ENCODE results near the gene KIF3B.
"Not testable (repeated sequence)": the region's sequence is repeated elsewhere in the genome, so short reads cannot be mapped to it uniquely, and the experiment has no call there.

KIF3B gene

GRCh38 chr20:32277361-32278198 is at the start of gene KIF3B:
Gene KIF3B, plus strand, starts transcription at chr20:32277651. Its CDS starts 32,127 bp downstream, at chr20:32309778.
- DNase-seq: peak; percentile 91

GRCh38 chr20:32227744-32228688 is 49.4 kb upstream of the KIF3B start:
- no peak for DNase-seq

DNA sequence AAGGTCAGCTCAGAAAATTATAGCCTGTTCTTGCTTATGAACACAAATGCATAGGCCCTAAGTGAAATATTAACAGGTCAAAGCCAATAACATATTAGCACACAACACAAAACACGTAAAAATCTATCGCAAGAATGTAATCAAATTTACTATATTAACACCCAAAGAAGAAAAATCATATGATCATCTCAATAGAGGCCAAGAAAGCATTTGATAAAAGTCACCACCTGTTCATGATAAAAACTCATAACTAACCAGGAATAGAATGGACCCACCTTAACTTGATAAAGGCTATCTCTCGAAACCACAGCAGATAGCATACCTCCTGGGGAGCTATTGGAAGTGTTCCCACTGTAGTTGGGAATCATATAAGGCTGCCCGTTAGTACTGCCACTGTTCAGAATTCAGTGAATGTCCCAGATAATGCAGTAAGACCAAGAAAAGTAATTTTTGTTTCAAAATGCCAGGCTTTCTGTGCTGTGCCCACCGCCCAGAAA is 48.2 kb upstream of the KIF3B start:
- no peak for DNase-seq

- DNase-seq: no peak
These were observed 46.7 kb upstream of the KIF3B start for GRCh38 chr20:32230707-32231106.

DNA sequence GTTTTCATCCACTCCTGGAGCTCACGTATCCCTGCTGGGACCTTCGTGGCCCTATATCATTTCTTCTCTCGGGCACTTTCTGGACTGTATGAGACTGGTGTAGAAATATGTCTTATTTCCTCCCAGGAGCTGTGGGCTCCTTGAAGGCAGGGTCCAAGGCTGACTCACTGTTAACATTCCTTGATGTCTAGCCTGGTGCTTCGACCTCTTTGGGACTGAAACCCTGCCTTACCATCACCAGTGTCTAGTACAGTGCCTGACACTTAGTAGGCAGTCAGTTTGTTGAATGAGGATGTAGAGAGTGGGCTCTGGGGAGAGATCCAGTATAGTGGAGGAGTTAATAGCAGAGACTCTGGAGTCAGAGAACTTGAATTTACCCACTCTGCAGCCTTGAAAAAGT is 46.2 kb upstream of the KIF3B start:
- no peak for DNase-seq

GRCh38 chr20:32231847-32232246 is 45.6 kb upstream of the KIF3B start:
- no peak for DNase-seq

- DNase-seq: no peak
These were observed 45.0 kb upstream of the KIF3B start for GRCh38 chr20:32232326-32232886.

DNA sequence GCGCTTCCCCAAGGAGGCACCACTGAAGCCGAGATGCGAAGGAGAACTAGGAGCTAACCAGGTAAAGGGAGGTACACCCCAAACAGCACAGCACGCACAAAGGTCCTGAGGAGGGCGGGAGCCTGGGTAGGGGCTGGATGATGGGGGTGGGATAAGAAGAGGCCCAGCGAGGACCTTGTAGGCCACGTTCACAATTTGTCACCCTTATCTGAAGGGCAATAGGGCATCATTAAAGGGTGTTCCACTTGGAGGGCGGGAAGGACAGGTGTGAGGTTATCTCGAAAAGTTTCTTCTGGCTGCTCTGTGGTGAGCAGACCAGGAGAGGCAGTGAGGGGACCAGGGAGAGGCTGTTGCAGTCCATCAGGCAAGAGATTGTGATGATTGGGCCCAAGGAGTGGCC is 44.2 kb upstream of the KIF3B start:
- no peak for DNase-seq

DNA sequence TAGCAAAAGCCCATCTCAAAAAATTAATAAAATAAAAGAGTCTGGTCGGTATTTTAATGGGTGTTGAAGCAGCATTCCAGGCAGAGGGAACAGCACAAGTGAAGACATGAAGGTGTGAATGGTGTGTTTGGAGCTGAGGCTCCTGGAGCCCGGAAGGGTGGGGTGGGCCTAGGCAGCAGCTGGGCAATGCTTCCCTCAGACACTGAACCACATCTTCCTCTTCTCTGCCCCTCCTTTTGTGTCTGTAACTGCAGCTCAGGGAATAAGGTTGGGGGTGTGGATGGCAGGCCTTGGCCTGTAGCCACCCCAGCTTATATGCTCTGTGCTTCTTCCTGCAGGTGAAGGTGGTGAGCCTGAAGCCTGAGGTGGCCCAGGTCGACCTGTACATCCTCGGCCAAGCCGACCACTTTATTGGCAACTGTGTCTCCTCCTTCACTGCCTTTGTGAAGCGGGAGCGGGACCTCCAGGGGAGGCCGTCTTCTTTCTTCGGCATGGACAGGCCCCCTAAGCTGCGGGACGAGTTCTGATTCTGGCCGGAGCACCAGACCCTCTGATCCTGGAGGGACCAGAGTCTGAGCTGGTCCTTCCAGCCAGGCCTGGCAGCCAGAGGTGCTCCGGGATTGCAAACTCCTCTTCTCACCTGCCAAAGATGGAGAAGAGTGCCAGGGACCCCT is 43.2 kb upstream of the KIF3B start:
- DNase-seq: no peak

DNA sequence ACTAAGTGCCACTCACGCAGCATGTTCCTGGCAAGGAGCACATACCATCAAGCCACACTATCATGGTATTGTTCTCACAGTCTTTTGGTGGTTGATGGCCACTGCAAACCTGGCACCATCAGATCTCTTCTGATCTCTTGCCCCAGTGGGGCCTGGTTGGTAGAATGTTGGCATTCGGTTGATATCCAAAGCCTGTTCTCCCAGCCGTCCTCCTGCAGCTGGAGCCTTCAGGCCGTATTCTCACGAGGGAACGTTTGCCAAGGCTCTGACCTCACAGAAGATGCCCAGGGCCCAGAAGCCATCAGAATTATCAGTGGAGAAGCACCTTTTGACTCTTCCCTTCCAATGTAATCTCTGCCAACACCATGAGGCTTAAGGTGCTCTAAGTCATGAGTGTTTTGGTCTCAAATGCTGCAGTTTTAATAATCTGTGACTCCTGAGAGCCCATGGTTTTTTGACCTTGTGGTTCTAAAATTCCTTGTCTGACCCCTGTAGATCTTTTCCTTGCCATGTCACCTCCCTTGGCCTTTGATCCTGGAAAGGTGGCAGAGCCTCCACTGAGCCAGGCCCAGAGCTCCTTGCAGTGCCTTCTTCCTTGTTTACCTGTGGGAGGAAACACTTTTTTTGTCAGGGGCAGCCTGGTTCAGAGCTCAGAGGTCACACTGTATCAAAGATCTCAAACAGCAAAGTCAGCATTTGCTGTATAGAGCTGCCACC is 42.0 kb upstream of the KIF3B start:
- DNase-seq: no peak

DNA sequence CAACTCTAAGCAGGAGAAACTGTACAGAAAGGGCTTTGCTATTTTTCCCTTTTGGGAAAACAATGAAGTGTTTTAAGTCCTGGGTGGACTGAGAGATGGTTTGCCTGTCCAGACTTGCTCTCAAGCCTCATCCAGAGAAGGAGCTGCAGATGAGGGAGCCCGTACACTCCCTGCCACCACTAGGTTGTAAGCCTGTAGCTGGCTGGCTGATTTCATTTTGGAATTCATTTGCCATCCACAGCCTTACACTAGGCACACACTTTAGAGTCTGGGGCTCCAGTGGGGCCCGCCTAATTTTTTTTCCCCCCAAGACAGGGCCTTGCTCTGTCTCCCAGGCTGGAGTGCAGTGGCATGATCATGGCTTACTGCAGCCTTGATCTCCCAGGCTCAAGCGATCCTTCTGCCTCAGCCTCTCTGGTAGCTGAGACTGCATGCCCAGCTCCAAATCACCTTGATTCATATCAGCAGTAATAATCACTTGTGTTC is 41.4 kb upstream of the KIF3B start:
- DNase-seq: no peak

- no peak for DNase-seq
These were observed 40.6 kb upstream of the KIF3B start for GRCh38 chr20:32236819-32237218.

- DNase-seq: no peak
These were observed 40.0 kb upstream of the KIF3B start for GRCh38 chr20:32237419-32237818.

DNA sequence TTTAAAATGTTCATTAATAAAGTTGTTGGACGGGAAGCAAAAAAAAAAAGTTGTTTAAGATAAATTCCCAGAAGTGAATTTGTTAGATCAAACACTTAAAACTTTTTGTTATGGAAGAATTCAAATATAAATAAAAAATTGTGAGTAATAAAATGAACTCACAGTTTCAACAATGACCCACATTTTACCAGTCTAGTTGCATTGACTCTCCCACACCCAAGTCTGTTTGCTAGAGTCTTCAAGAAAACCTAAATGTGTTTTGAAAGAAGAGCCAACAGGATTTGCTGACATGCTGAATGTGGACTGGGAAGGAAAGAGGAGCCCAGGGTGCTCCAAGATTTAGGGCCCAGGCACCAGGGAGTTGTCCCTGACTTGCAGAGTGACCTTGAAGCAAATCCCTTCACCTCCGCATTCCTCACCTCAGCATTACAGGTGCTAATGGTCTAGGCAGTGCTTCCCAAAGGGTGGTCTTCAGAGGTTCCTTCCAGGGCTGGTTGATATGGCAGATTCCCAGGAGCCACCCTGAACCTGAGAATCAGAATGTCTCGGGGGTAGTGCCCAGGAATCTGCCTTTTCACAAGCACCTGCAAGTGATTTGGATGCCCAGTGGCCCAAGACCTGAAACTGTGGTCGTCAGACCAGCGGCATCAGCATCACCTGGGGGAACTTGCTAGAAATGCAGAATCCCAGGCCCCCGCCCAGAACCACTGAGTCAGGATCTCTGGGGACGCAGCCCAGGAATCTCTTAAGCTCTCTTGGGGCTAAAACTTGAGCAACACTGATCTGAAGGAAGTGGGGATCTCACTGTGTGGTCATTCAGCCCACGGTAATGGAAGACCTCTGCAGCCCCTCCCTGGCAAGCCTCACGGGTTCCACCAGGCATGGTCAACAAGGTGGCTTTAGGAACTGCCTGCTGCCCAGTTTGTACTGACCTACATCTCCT is 38.7 kb upstream of the KIF3B start:
- DNase-seq: no peak

GRCh38 chr20:32240205-32240604 is 37.2 kb upstream of the KIF3B start:
- DNase-seq: no peak

GRCh38 chr20:32241807-32242206 is 35.6 kb upstream of the KIF3B start:
- no peak for DNase-seq

GRCh38 chr20:32244150-32244823 is 33.2 kb upstream of the KIF3B start:
- no peak for DNase-seq

DNA sequence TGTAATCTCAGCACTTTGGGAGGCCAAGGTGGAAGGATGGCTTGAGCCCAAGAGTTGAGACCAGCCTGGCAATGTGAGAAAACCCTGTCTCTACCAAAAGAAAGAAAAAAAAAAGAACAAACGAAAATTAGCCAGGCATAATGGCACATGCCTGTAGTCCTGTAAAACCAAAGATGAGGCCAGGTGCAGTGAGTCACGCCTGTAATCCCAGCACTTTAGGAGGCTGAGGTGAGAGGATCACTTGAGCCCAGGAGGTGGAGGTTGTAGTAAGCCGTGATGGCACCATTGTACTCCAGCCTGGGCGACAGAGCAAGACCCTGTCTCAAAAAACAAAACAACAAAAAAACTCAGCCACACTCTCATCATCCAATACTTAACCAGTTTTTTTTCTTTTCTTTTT is 32.5 kb upstream of the KIF3B start:
- DNase-seq: no peak

DNA sequence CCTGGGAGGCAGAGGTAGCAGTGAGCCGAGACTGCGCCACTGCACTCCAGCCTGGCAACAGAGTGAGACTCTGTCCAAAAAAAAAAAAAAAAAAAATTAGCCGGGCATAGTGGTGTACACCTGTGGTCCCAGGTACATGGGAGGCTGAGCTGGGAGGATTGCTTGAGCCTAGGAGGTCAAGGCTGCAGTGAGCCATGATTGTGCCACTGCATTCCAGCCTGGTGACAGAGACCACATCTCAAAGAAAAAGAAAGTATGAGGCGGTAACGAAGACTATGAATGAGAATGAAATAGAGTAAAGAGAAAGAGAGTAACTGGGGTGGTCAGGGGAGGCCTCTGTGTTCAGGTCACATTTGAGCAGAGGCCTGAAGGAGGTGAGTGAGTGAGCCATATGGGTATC is 31.2 kb upstream of the KIF3B start:
- not testable (repeated sequence) for DNase-seq

GRCh38 chr20:32248043-32248442 is 29.4 kb upstream of the KIF3B start:
- DNase-seq: no peak
